SU-DHL-6 (cell line): ENCODE data around the gene PYGB.

Experiments
- CTCF ChIP-seq: fragments of 200-600 bp; sonication (generic); IDR thresholded peaks from one replicate; pipeline ENCODE4 v1.5.1; 2017; ENCODE audit warnings: antibody characterized with exemption, mild to moderate bottlenecking, low read length, moderate library complexity; ENCODE audit not compliant: insufficient read depth, poor library complexity, severe bottlenecking
- EZH2phosphoT487 ChIP-seq: fragments of 200-600 bp; sonication (generic), shearing (Covaris generic); conservative IDR thresholded peaks from 2 replicates; pipeline ENCODE4 v1.6.1; 2018; ENCODE audit warnings: mild to moderate bottlenecking, antibody characterized with exemption, low read length, moderate library complexity, mixed read lengths

DNA sequence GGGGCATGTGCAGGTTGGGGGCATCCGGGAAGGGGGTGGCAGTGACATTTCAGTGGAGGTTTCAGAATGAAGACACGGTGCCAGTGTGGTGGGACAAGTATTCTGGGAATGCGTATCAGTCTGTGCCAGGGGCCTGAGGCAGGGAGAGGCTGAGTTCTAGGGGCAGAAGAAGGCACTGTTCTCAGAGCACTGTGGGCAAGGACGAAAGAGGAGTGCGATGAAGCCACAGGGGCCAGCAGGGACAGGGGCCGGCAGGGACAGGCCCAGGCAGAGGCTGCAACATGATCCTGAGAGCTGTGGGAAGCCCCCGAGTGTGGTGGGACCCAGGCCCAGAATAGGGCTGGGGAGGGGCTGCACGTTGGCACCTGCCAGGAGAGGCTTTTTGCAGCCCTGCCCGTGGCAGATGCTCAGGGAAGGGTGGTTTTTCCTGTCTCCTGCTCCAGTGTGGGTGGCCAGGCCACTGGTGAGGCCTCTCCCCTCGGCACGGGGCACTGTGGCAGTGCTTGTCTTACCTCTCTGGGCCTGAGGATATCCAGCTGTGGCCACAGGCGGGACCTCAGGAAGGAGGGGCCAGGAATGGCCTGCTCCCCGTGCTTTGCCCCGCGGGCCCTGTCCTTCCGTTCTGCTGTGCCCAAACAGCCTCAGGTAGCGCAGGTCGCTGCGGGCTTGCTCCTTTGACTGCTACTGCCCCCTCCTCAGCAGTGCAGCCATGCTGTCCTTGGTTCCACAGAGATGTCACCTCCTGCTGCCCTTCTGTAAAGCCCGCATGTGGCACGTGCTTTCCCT is 42.4 kb upstream of the PYGB start:
- TF ChIP-seq CTCF (no peak), EZH2phosphoT487 (no peak)
